HepG2 (cell line): ENCODE data around the gene HAGH. TPM values are rescaled to one million over a fixed set of nuclear protein-coding genes. Genes with fewer than 3 reads are reported as not detected.

Experiments used
- ATF7 ChIP-seq, 2 experiments: fragments of 450-650 bp in 1 of 2; sonication (generic) in 1 of 2; formaldehyde crosslinking in 1 of 2; IDR thresholded peaks; 2 replicates each; pipeline versions ENCODE4 v1.4.0 to v1.6.1; 2016 to 2020; ENCODE audit warnings: antibody characterized with exemption in 1 of 2, mild to moderate bottlenecking in 1 of 2, missing genetic modification reagents in 1 of 2
- BRF2 ChIP-seq: sonication (generic); formaldehyde crosslinking; IDR thresholded peaks from 2 replicates; pipeline ENCODE4 v1.8.1; 2022; ENCODE audit warnings: mild to moderate bottlenecking, missing genetic modification reagents
- CC2D1A ChIP-seq: sonication (generic); formaldehyde crosslinking; IDR thresholded peaks from 2 replicates; pipeline ENCODE4 v1.8.1; 2023; ENCODE audit warnings: mild to moderate bottlenecking, missing genetic modification reagents
- CREB1 ChIP-seq, 2 experiments: fragments of 450-650 bp in 1 of 2; IDR thresholded peaks; 2 replicates each; pipeline ENCODE4 v1.6.1; 2016 to 2017; ENCODE audit warnings: control low read depth in 1 of 2, mild to moderate bottlenecking in 1 of 2, missing compliant biosample characterization in 1 of 2, missing genetic modification characterization in 1 of 2
- GLMP ChIP-seq: sonication (generic); formaldehyde crosslinking; IDR thresholded peaks from 2 replicates; pipeline ENCODE4 v1.9.0; 2021; ENCODE audit warnings: missing genetic modification reagents, mild to moderate bottlenecking, borderline replicate concordance
- GRHL1 ChIP-seq: sonication (generic); formaldehyde crosslinking; conservative IDR thresholded peaks from 2 replicates; pipeline ENCODE4 v1.8.0; 2022; ENCODE audit warnings: missing genetic modification reagents
- KLF13 ChIP-seq: sonication (generic); formaldehyde crosslinking; IDR thresholded peaks from 2 replicates; pipeline ENCODE4 v1.4.0; 2020; ENCODE audit warnings: mild to moderate bottlenecking, missing genetic modification reagents
- MTA3 ChIP-seq: sonication (generic); formaldehyde crosslinking; IDR thresholded peaks from 2 replicates; pipeline ENCODE4 v1.4.0; 2020; ENCODE audit warnings: missing genetic modification reagents
- NFAT5 ChIP-seq: sonication (generic); formaldehyde crosslinking; IDR thresholded peaks from 2 replicates; pipeline ENCODE4 v1.4.0; 2020; ENCODE audit warnings: missing genetic modification reagents
- NR2F6 ChIP-seq, 2 experiments: IDR thresholded peaks; 2 replicates each; pipeline ENCODE4 v1.6.1; 2016; ENCODE audit warnings: antibody characterized with exemption in 1 of 2, mild to moderate bottlenecking in 1 of 2
- SKI ChIP-seq: fragments of 450-650 bp; IDR thresholded peaks from one replicate; pipeline ENCODE4 v1.6.1; 2018; ENCODE audit warnings: mild to moderate bottlenecking; ENCODE audit not compliant: partially characterized antibody
- STAT5B ChIP-seq: sonication (generic); formaldehyde crosslinking; IDR thresholded peaks from 2 replicates; pipeline ENCODE4 v1.4.0; 2020; ENCODE audit warnings: missing genetic modification reagents
- TARDBP ChIP-seq: sonication (generic); formaldehyde crosslinking; IDR thresholded peaks from 2 replicates; pipeline ENCODE4 v1.8.0; 2022; ENCODE audit warnings: mild to moderate bottlenecking, missing genetic modification reagents
- ZC3H13 ChIP-seq: sonication (generic); formaldehyde crosslinking; IDR thresholded peaks from 2 replicates; pipeline ENCODE4 v1.8.1; 2023; ENCODE audit warnings: mild to moderate bottlenecking, missing genetic modification reagents, moderate library complexity
- ZNF207 ChIP-seq: fragments of 450-650 bp; IDR thresholded peaks from 2 replicates; pipeline ENCODE4 v1.6.1; 2016; ENCODE audit warnings: antibody characterized with exemption, borderline replicate concordance
- polyA plus RNA-seq, 8 experiments: library from polyadenylated mRNA; depleted of rRNA in 3 of 8; stranded (reverse) in 7 of 8; unstranded in 1 of 8; fragments of >200 nt; fragmentation: Illumina TruSeq in 4 of 8; extraction: Trizol in 4 of 8; gene quantifications; 2 replicates each; pipeline versions ENCODE4 v1.2.1 to v1.2.3, GENCODE V29; 2011 to 2016; ENCODE audit warnings: low read depth in 4 of 8, missing spikeins in 1 of 8, mixed read lengths in 1 of 8; ENCODE audit not compliant: insufficient read depth in 1 of 8
- total RNA-seq, 5 experiments: library from RNA; depleted of rRNA; stranded (reverse); fragments of >200 nt; fragmentation: Illumina TruSeq; extraction: Trizol; gene quantifications; 2 replicates each; pipeline ENCODE4 v1.2.3, GENCODE V29; 2016; ENCODE audit warnings: low read depth in 1 of 5
- TF ChIP-seq, protein P1 (sequence below): sonication (generic); formaldehyde crosslinking; IDR thresholded peaks from 2 replicates; pipeline ENCODE4 v1.5.0; 2020; ENCODE audit warnings: missing genetic modification reagents

Gene HAGH
- total and polyA plus RNA-seq, 2 of the 13 experiments (the other 11 are each of a cell fraction or from before 2014, with no cell fraction given) = 70.4 to 95.4 TPM

DNA sequence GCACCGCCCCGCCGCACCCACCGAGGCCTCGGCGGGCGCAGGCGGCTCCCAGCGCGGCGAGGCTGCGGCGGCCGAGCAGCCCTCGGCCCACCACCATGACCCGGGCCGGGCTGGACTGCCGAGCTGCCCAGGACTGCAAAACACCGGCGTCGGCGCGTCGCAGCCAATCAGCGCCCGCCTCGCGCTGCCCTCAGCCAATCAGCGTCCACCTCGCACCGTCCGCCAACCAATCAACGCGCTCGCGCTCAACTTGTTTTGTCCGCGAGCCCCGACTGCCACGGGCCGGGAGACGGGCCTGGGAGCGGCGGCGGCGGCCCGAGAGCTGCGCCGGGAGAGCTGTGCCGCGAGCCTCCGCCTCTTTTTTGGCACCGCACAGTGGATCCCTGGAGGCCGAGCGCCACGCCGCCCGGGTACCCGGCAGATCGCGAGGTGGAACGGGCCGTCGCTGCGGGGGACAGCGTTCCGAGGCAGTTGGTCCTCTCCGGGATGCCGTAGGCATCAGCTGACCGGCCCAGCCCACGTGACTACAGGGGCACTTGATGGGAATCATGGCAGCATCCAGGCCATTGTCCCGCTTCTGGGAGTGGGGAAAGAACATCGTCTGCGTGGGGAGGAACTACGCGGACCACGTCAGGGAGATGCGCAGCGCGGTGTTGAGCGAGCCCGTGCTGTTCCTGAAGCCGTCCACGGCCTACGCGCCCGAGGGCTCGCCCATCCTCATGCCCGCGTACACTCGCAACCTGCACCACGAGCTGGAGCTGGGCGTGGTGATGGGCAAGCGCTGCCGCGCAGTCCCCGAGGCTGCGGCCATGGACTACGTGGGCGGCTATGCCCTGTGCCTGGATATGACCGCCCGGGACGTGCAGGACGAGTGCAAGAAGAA lies at the start of gene HAGH, which contains the start of gene FAHD1 (continued):
- peak; percentile 67; the same call in 1 of the 2 replicates for TF ChIP-seq BRF2 (CRISPR knock-in tag)
- TF ChIP-seq ATF7 (IDR thresholded peaks at IDR 0.05) = no peak
- TF ChIP-seq ATF7 (CRISPR knock-in tag; IDR thresholded peaks at IDR 0.05) = no peak
- peak; percentile 58 for TF ChIP-seq SKI
- TF ChIP-seq MTA3 (CRISPR knock-in tag) = no peak
- TF ChIP-seq ZC3H13 = peak; percentile 90
- TF ChIP-seq STAT5B (CRISPR knock-in tag) = no peak
- no peak for TF ChIP-seq ZNF207
- no peak for TF ChIP-seq CC2D1A (CRISPR knock-in tag)
- no peak for TF ChIP-seq GLMP
- TF ChIP-seq NR2F6 (IDR thresholded peaks at IDR 0.05) = no peak
- peak; percentile 66; the same call in 1 of the 2 replicates for TF ChIP-seq NR2F6 (CRISPR knock-in tag; IDR thresholded peaks at IDR 0.05)
- peak; percentile 82; the same call in 1 of the 2 replicates for TF ChIP-seq NFAT5
- no peak for TF ChIP-seq GRHL1
- TF ChIP-seq TARDBP (CRISPR knock-in tag) = peak; percentile 88
- peak; percentile 58 for TF ChIP-seq CREB1 (IDR thresholded peaks at IDR 0.05)
- no peak for TF ChIP-seq CREB1 (CRISPR knock-in tag; IDR thresholded peaks at IDR 0.05)
- TF ChIP-seq, protein P1, sequence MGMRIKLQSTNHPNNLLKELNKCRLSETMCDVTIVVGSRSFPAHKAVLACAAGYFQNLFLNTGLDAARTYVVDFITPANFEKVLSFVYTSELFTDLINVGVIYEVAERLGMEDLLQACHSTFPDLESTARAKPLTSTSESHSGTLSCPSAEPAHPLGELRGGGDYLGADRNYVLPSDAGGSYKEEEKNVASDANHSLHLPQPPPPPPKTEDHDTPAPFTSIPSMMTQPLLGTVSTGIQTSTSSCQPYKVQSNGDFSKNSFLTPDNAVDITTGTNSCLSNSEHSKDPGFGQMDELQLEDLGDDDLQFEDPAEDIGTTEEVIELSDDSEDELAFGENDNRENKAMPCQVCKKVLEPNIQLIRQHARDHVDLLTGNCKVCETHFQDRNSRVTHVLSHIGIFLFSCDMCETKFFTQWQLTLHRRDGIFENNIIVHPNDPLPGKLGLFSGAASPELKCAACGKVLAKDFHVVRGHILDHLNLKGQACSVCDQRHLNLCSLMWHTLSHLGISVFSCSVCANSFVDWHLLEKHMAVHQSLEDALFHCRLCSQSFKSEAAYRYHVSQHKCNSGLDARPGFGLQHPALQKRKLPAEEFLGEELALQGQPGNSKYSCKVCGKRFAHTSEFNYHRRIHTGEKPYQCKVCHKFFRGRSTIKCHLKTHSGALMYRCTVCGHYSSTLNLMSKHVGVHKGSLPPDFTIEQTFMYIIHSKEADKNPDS (CRISPR knock-in tag) = peak; percentile 89
- TF ChIP-seq KLF13 (CRISPR knock-in tag) = no peak
